Uterus (tissue), 4 donors: ENCODE measurements around the gene MAD1L1. TPM values are rescaled to one million over a fixed set of nuclear protein-coding genes. Genes with fewer than 3 reads are reported as not detected.

ENCODE experiments used
- DNase-seq, 2 donors: peaks; one replicate each; pipeline ENCODE4 v3.0.0-alpha.2; 2019 to 2020
- H3K27ac ChIP-seq, 2 donors: fragments of 200-600 bp; sonication (generic); 1 replicate in 1 of 2; 2 replicates in 1 of 2; pipeline ENCODE4 v1.5.1; 2016 to 2018
- H3K27me3 ChIP-seq, 2 donors: fragments of 200-600 bp; sonication (generic); one replicate each; pipeline ENCODE4 v1.5.1; 2018 to 2019; ENCODE audit warnings: control low read depth in 1 of 2
- H3K36me3 ChIP-seq, 2 donors: fragments of 200-600 bp; sonication (generic); one replicate each; pipeline ENCODE4 v1.5.1; 2019; ENCODE audit warnings: control low read depth in 1 of 2
- H3K4me1 ChIP-seq, 2 donors: fragments of 200-600 bp; sonication (generic); one replicate each; pipeline ENCODE4 v1.5.1; 2018 to 2019; ENCODE audit warnings: control low read depth in 1 of 2
- H3K4me3 ChIP-seq, 2 donors: fragments of 200-600 bp; sonication (generic); 1 replicate in 1 of 2; 2 replicates in 1 of 2; pipeline ENCODE4 v1.5.1; 2018 to 2019; ENCODE audit warnings: mild to moderate bottlenecking in 1 of 2
- H3K9me3 ChIP-seq, 2 donors: fragments of 200-600 bp; sonication (generic); one replicate each; pipeline ENCODE4 v1.5.1; 2019; ENCODE audit warnings: control low read depth in 1 of 2
- CTCF ChIP-seq, 4 experiments: fragments of 200-600 bp in 2 of 4; fragments of 450-650 bp in 2 of 4; sonication (generic) in 2 of 4; IDR thresholded peaks; one replicate each; pipeline ENCODE4 v1.5.1; 2016 to 2019; ENCODE audit warnings: antibody characterized with exemption in 4 of 4, mild to moderate bottlenecking in 2 of 4, moderate library complexity in 1 of 4
- POLR2A ChIP-seq, 2 donors: fragments of 450-650 bp; IDR thresholded peaks; one replicate each; pipeline ENCODE4 v1.6.1; 2016; ENCODE audit warnings: antibody characterized with exemption in 2 of 2, mild to moderate bottlenecking in 1 of 2, moderate library complexity in 1 of 2
- intact Hi-C: fragments of 100-400 bp; cut with DNase I; formaldehyde crosslinking; loops from one replicate; pipeline ENCODE4 v1.15.1; 2023; ENCODE audit warnings: low total_unique reads
- total RNA-seq, 4 donors: library from RNA; depleted of rRNA in 3 of 4; stranded (reverse); fragments of >200 nt in 3 of 4; gene quantifications; one replicate each; pipeline versions ENCODE4 v1.1.0 to v1.2.4, GENCODE V29; 2014 to 2023
- donor health status: DM: yes; HTN: yes; CAD: no.

MAD1L1 gene
- total RNA-seq, 4 donors from 2014 or later = 13.3 to 37.4 (median 33.1) TPM

GRCh38 chr7:2008936-2009540, 223.7 kb downstream of the MAD1L1 start:
- H3K4me1 ChIP-seq = no peaks in the 10 kb centered on the region
- DNase-seq = no peak
- intact Hi-C loops = no loop called here
- no peaks in the 10 kb centered on the region for H3K9me3 ChIP-seq
- H3K4me3 ChIP-seq = no peak overlapping the region
- no peaks in the 10 kb centered on the region for H3K36me3 ChIP-seq
- no peaks in the 10 kb centered on the region for H3K27me3 ChIP-seq
- TF ChIP-seq CTCF (IDR thresholded peaks at IDR 0.05) (no peak), POLR2A (IDR thresholded peaks at IDR 0.05) (no peak)
- no peak overlapping the region for H3K27ac ChIP-seq

DNA sequence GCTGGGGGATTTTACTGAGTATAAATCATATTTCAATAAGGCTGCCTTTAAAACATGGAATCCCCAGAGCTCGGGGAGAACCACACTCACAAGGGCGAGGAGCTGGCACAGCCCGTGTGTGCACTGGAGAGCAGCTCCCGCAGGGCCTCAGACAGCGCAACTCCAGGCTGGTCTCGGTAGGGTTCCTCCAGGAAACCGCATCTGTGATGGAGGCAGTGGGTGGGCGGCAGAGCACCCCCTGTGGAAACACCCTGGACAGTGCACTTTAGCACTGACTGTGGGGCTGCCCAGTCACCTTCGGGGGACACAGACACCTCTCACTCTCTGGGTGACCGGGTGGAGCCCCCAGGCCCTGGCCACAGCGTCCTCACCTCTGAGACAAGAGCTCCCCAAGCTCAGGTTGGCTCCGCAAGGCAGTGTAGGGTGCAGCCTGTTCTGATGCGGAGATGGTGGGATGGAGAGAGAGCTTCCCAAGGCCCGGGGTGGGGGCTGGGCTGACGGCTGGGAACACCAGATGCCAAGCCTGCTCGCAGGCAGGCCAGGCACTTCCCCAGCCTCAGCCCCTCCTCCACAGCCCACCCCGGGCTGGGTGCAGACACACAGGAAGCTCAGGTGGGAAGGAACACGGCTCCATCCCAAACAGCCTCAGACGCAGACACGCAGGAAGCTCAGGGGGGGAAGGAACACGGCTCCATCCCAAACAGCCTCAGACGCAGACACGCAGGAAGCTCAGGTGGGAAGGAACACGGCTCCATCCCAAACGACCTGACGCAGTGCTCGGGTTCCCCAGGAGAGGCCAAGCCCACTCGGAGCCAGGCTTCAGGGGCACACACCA, 224.4 kb downstream of the MAD1L1 start:
- H3K9me3 ChIP-seq = no peaks in the 10 kb centered on the region
- H3K27ac ChIP-seq = no peak overlapping the region
- no peaks in the 10 kb centered on the region for H3K36me3 ChIP-seq
- TF ChIP-seq CTCF (IDR thresholded peaks at IDR 0.05) (no peak), POLR2A (IDR thresholded peaks at IDR 0.05) (no peak)
- no peaks in the 10 kb centered on the region for H3K4me1 ChIP-seq
- peak in 1 of 2 donors; percentile 6 for DNase-seq
- no peak overlapping the region for H3K4me3 ChIP-seq
- no peaks in the 10 kb centered on the region for H3K27me3 ChIP-seq
- intact Hi-C loops = no loop called here

GRCh38 chr7:2007551-2007950, 225.2 kb downstream of the MAD1L1 start:
- intact Hi-C loops = no loop called here
- Histone ChIP-seq H3K36me3 (no peaks in the 10 kb centered on the region), H3K27ac (no peak overlapping the region), H3K4me1 (no peaks in the 10 kb centered on the region), H3K9me3 (no peaks in the 10 kb centered on the region), H3K27me3 (no peaks in the 10 kb centered on the region), H3K4me3 (no peak overlapping the region)
- DNase-seq = peak in 1 of 2 donors; percentile 4
- TF ChIP-seq POLR2A (IDR thresholded peaks at IDR 0.05) (no peak), CTCF (IDR thresholded peaks at IDR 0.05) (no peak)

- DNase-seq = peak; percentile 9
- Histone ChIP-seq H3K27me3 (no peaks in the 10 kb centered on the region), H3K4me3 (no peak overlapping the region), H3K36me3 (no peaks in the 10 kb centered on the region), H3K4me1 (no peaks in the 10 kb centered on the region), H3K27ac (no peak overlapping the region), H3K9me3 (no peaks in the 10 kb centered on the region)
- TF ChIP-seq CTCF (IDR thresholded peaks at IDR 0.05) (no peak), POLR2A (IDR thresholded peaks at IDR 0.05) (no peak)
- intact Hi-C loops = no loop called here
Observed at GRCh38 chr7:2006921-2007381, 225.8 kb downstream of the MAD1L1 start.

GRCh38 chr7:2006231-2006771, 226.4 kb downstream of the MAD1L1 start:
- Histone ChIP-seq H3K4me1 (no peaks in the 10 kb centered on the region), H3K9me3 (no peaks in the 10 kb centered on the region), H3K36me3 (no peaks in the 10 kb centered on the region), H3K27me3 (no peaks in the 10 kb centered on the region), H3K27ac (no peak overlapping the region), H3K4me3 (no peak overlapping the region)
- intact Hi-C loops = no loop called here
- peak; percentile 8 to 12 for DNase-seq
- TF ChIP-seq CTCF (IDR thresholded peaks at IDR 0.05) = no peak
- no peak for TF ChIP-seq POLR2A (IDR thresholded peaks at IDR 0.05)
